A172 (cell line): ENCODE results near the gene FAM222B. TPM values are rescaled to one million over a fixed set of nuclear protein-coding genes. Genes with fewer than 3 reads are reported as not detected.
"Not testable (repeated sequence)": the region's sequence is repeated elsewhere in the genome, so short reads cannot be mapped to it uniquely, and the experiment has no call there.

Experiments
- DNase-seq: peaks from one replicate; pipeline ENCODE4 v3.0.0-alpha.2; 2015; ENCODE audit warnings: low spot score
- total RNA-seq: library from RNA; depleted of rRNA; stranded (reverse); fragments of >200 nt; shearing (Covaris generic); gene quantifications from 2 replicates; pipeline ENCODE4 v1.2.3, GENCODE V29; 2014; rRNA removed

FAM222B gene
- 9.2 and 10.2 TPM in 2 replicates for total RNA-seq

- DNase-seq, result peak; percentile 70
Observed at GRCh38 chr17:28842282-28843012, at the start of gene FAM222B. TSS of gene FAM222B (minus strand) at chr17:28842790. CDS start at chr17:28766667, 76,123 bp downstream.

- no peak for DNase-seq
Observed at GRCh38 chr17:28892024-28892423, 49.4 kb upstream of the FAM222B start.

GRCh38 chr17:28891201-28891600 is 48.6 kb upstream of the FAM222B start:
- DNase-seq, result no peak

GRCh38 chr17:28889996-28890395 is 47.4 kb upstream of the FAM222B start:
- DNase-seq, result no peak

- no peak for DNase-seq
Observed at GRCh38 chr17:28888832-28889231, 46.2 kb upstream of the FAM222B start.

- DNase-seq, result no peak
Observed at GRCh38 chr17:28887871-28888471, 45.4 kb upstream of the FAM222B start.

GRCh38 chr17:28885951-28886350 is 43.4 kb upstream of the FAM222B start:
- no peak for DNase-seq

- no peak for DNase-seq
Observed at GRCh38 chr17:28885363-28885762, 42.8 kb upstream of the FAM222B start.

GRCh38 chr17:28883967-28884702 is 41.5 kb upstream of the FAM222B start:
- no peak for DNase-seq

GRCh38 chr17:28882154-28882895 is 39.7 kb upstream of the FAM222B start:
- no peak for DNase-seq

GRCh38 chr17:28881533-28882056 is 39.0 kb upstream of the FAM222B start:
- DNase-seq, result no peak

GRCh38 chr17:28880572-28880945 is 38.0 kb upstream of the FAM222B start:
- DNase-seq, result no peak

- DNase-seq, result no peak
Observed at GRCh38 chr17:28879886-28880571, 37.4 kb upstream of the FAM222B start.

- DNase-seq, result peak; percentile 59
Observed at GRCh38 chr17:28878981-28879380, 36.4 kb upstream of the FAM222B start.

GRCh38 chr17:28878158-28878910 is 35.7 kb upstream of the FAM222B start:
- no peak for DNase-seq

GRCh38 chr17:28877150-28877711 is 34.6 kb upstream of the FAM222B start:
- DNase-seq, result not testable (repeated sequence)

GRCh38 chr17:28875848-28876550 is 33.4 kb upstream of the FAM222B start:
- DNase-seq, result no peak

- peak; percentile 35 for DNase-seq
Observed at GRCh38 chr17:28874750-28875149, 32.2 kb upstream of the FAM222B start.

GRCh38 chr17:28873839-28874238 is 31.2 kb upstream of the FAM222B start:
- DNase-seq, result no peak
